ENCODE measurements around the gene GCLC. TPM values are rescaled to one million over a fixed set of nuclear protein-coding genes. Genes with fewer than 3 reads are reported as not detected.

The GCLC gene
- total and polyA plus RNA-seq, 8 donors = 9.3 to 176 (median 53.9) TPM

DNA sequence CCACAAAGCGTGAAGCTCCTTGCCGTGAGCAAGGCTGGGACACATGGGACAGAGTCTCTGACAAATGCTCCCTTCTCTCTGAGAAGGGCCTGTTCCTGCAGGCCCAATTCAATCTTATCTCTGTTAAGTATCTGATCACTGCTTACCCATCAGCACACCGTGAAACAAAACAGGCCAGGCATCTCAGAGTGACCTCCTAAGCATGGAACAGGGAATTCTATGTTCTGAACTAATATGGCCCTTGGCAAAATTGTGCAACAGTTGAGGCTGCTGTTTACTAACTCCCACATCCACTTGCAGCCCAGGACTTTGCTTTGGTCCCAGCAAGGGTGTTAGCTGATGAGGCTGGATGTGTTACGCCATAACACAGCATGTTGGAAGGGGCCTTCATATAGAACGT, 79.2 kb downstream of the GCLC start:
- TF ChIP-seq EP300 (IDR thresholded peaks at IDR 0.05) (no peak), POLR2A (IDR thresholded peaks at IDR 0.05) (no peak), POLR2AphosphoS5 (IDR thresholded peaks at IDR 0.05) (no peak)
- TF ChIP-seq, protein P1, sequence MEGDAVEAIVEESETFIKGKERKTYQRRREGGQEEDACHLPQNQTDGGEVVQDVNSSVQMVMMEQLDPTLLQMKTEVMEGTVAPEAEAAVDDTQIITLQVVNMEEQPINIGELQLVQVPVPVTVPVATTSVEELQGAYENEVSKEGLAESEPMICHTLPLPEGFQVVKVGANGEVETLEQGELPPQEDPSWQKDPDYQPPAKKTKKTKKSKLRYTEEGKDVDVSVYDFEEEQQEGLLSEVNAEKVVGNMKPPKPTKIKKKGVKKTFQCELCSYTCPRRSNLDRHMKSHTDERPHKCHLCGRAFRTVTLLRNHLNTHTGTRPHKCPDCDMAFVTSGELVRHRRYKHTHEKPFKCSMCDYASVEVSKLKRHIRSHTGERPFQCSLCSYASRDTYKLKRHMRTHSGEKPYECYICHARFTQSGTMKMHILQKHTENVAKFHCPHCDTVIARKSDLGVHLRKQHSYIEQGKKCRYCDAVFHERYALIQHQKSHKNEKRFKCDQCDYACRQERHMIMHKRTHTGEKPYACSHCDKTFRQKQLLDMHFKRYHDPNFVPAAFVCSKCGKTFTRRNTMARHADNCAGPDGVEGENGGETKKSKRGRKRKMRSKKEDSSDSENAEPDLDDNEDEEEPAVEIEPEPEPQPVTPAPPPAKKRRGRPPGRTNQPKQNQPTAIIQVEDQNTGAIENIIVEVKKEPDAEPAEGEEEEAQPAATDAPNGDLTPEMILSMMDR (IDR thresholded peaks at IDR 0.05) = no peak
- H3K27ac ChIP-seq = no peak overlapping the region
- H3K9me3 ChIP-seq = no peaks in the 10 kb centered on the region
- no peak overlapping the region for H3K4me3 ChIP-seq
- 79 to 84% (median 81%) methylated on average over 5 of the region's 5 CpGs for WGBS, 5 donors
- no peak for DNase-seq
- H3K27me3 ChIP-seq = no peaks in the 10 kb centered on the region
- no peaks in the 10 kb centered on the region for H3K36me3 ChIP-seq
- H3K4me1 ChIP-seq = no peaks in the 10 kb centered on the region
- intact Hi-C loops (cut with DNase I; ENCODE audit: low total_unique reads) = no loop called here

DNA sequence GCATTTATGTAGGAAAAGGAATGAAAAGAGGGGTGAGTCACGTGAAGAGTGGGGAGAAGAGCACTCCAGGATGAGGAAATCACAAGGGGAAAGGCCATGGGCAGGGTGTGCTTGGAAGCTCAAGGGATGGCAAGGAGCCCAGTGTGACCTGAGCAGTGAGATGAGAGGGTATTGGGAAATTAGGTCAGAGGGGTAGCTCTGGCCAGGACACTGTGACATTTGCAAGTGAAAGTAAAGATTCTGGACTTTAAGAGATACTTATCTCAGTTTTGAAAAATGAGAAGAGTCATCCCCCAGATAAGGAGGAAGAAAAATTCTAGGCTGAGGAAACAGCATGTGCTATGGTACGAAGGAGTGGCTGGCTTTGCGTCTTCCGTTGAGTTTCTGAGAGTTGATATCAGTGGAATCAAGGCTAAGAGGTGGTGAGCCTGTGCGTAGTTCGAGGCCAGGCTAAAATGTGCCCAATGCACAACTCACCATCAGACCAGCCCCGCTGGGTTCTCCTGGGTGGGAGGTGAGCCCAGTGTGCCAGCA, 79.9 kb downstream of the GCLC start:
- TF ChIP-seq POLR2A (IDR thresholded peaks at IDR 0.05) (no peak), EP300 (IDR thresholded peaks at IDR 0.05) (no peak), POLR2AphosphoS5 (IDR thresholded peaks at IDR 0.05) (no peak)
- TF ChIP-seq, protein P1 (IDR thresholded peaks at IDR 0.05) = no peak
- H3K36me3 ChIP-seq = no peaks in the 10 kb centered on the region
- intact Hi-C loops (cut with DNase I; ENCODE audit: low total_unique reads) = no loop called here
- WGBS, 5 donors = 86 to 91% (median 89%) methylated on average over 7 of the region's 7 CpGs
- no peaks in the 10 kb centered on the region for H3K9me3 ChIP-seq
- DNase-seq = no peak
- H3K4me1 ChIP-seq = no peaks in the 10 kb centered on the region
- H3K27ac ChIP-seq = no peak overlapping the region
- no peaks in the 10 kb centered on the region for H3K27me3 ChIP-seq
- H3K4me3 ChIP-seq = no peak overlapping the region

DNA sequence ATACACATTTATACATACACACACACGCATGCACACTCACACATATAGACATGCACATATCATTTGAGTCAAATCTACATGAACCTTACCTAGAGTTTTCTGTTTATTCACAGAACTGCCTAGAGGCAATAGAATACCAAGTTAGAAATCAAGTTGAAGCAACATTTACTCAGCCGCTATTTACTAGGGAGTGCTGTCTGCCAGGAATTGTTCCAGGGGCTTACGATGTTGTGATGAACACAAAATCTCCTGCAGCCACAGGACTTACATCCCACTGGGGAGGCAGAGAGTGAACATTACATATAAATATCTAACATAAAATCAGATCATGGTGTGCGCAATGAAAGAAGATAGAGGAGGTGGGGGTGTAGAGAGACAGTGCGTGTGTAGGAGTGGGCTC, 80.4 kb downstream of the GCLC start:
- Histone ChIP-seq H3K9me3 (no peaks in the 10 kb centered on the region), H3K4me3 (no peak overlapping the region), H3K27me3 (no peaks in the 10 kb centered on the region), H3K4me1 (no peaks in the 10 kb centered on the region), H3K27ac (no peak overlapping the region), H3K36me3 (no peaks in the 10 kb centered on the region)
- WGBS, 5 donors = 90 to 94% (median 93%) methylated on average over 5 of the region's 5 CpGs
- TF ChIP-seq EP300 (IDR thresholded peaks at IDR 0.05) = no peak
- TF ChIP-seq, protein P1 (IDR thresholded peaks at IDR 0.05) = no peak
- DNase-seq = no peak
- intact Hi-C loops (cut with DNase I; ENCODE audit: low total_unique reads) = no loop called here

DNA sequence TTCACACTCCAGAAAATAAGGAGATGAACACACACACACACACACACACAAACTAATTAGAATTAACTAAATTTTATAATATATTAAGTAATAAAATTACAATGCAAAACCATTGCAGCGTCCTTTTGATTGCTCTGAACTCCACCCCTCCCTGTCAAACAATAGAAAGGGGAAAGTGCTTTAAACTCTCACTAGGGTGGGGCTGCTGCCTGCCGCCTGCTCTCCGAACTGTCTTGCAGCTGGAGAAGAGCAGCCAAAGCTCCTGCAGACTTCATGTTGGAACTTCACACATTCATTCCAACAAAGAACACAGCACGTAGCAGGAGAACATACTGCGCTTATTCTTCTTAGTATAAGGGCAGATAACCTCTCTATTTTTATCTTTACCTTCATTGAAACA, 83.2 kb downstream of the GCLC start:
- Histone ChIP-seq H3K4me1 (no peaks in the 10 kb centered on the region), H3K4me3 (no peak overlapping the region), H3K27ac (no peak overlapping the region), H3K36me3 (no peaks in the 10 kb centered on the region), H3K9me3 (no peaks in the 10 kb centered on the region), H3K27me3 (no peaks in the 10 kb centered on the region)
- no peak for DNase-seq
- WGBS, 5 donors = 27 to 43% (median 29%) methylated on average over 5 of the region's 5 CpGs
- intact Hi-C loops (cut with DNase I; ENCODE audit: low total_unique reads) = no loop called here
- TF ChIP-seq POLR2A (IDR thresholded peaks at IDR 0.05) (no peak), EP300 (IDR thresholded peaks at IDR 0.05) (no peak), POLR2AphosphoS5 (IDR thresholded peaks at IDR 0.05) (no peak)
- TF ChIP-seq, protein P1 (IDR thresholded peaks at IDR 0.05) = no peak

All from stomach (tissue), 9 donors.